ENCODE measurements around the gene COL16A1.

Gene COL16A1

GRCh38 chr1:31663622-31664452 lies 40.0 kb downstream of the COL16A1 start:
- DNase-seq, result peak; percentile 85

GRCh38 chr1:31662463-31662862 lies 41.4 kb downstream of the COL16A1 start:
- no peak for DNase-seq

DNA sequence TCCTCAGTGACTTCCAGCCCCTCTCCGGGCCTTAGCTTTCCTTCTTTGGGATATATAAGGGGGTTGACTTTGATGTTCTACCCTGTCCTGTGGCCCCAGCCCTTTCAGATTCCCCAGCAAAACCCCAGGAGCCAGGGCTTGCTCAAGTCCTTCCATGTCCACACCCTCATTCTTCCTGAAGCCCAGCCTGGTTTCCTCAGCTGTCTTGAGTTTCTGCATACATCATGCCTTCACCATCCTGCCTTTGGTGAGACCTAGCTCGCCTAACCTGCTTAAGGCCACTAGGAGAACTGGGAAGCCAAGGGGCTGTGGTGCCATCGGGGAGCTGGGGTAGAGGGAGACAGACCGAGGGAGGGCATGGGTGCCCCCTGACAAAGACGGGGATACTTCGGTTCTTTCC lies 42.0 kb downstream of the COL16A1 start:
- DNase-seq, result no peak

DNA sequence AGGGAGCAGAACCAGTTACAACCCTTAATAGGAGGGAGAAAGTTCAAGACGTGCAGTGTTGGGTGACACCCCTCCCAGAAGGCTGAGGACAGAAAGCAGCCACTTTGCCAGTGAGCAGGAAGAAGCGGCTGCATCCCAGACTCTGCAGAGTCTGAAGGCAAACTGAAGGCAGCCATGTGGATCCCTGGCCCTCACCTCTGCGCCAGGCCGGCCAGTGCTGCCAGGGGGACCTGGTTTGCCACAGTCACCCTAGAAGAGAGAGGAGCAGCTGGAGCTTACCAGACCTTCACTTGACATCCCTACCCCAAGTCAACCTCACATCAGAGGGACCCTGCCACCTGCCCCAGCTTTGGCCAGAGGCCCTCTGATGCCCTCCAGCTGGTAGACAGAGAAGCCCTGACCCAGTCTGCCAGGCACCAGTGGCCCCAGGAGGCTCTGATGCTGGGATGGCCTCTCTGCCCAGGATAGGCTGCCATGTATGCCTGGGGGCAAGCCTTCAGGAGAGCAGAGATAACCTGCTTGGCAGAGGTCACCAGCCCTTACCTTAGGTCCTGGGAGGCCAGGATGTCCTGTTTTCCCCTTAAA lies 42.9 kb downstream of the COL16A1 start:
- no peak for DNase-seq

- no peak for DNase-seq
These were observed 43.9 kb downstream of the COL16A1 start for GRCh38 chr1:31659889-31660288.

DNA sequence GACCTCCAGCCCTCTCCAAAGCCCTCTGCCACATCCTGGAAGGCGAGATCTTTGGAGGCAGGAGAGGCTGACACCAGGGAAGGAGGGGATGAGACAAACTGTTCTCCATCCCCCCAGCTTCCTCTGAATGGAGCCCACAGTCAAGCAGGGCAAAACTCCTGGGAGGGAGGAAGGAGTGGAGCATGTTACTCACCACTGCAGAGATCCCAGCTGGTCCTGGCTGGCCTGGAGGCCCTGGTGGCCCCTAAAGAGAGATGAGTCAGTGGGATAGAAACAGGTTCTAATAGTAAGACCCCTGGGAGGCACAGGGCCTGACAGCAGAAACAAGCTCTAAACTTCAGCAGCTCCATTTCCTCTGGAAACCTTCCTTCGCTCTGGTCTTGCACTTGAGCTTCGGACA lies 45.1 kb downstream of the COL16A1 start:
- DNase-seq, result no peak

GRCh38 chr1:31657972-31658510 lies 45.8 kb downstream of the COL16A1 start:
- no peak for DNase-seq

GRCh38 chr1:31657020-31657804 lies 46.6 kb downstream of the COL16A1 start:
- no peak for DNase-seq

DNA sequence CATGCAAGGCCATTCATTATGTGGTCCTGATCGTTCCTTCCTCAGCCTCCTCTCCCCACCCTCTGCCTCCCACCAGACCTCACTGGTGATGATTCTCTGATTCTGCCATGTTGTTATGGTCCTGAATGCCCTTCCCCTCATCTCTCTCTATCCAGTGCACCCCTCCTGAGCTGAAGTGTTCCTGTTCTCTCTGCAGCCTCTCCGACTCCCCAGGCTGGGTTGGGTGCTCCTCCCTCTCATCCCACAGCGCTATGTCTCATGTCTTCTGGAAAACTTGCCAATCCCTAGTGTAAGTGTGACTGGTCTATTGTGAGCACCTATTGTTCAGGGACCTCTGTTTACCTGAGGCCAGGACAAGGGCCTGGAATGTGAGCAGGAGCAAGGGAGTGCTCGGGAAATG lies 48.1 kb downstream of the COL16A1 start:
- no peak for DNase-seq

DNA sequence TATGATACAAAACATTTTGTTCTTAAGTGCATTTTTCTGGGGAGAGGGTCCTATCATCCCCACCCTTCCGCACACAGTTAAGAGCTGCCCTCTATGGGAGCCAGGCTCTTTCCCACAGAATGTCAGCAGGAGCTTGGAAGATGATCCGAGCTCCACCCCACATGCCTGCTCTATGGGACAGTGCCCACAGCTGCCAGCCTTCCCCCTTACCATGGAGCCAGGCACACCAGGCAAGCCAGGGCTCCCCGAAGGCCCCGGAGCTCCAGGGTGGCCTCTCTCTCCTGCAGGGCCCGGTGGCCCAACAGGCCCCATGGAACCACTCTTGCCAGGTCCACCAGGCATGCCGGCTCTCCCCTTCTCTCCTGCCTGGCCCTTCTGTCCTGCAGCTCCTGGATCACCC lies 48.7 kb downstream of the COL16A1 start:
- no peak for DNase-seq

- DNase-seq, result no peak
These were observed 49.4 kb downstream of the COL16A1 start for GRCh38 chr1:31654474-31654776.

GRCh38 chr1:31653717-31654473 lies 49.9 kb downstream of the COL16A1 start:
- no peak for DNase-seq

- DNase-seq, result no peak
These were observed 50.8 kb downstream of the COL16A1 start for GRCh38 chr1:31652891-31653499.

GRCh38 chr1:31651766-31652165 lies 52.1 kb downstream of the COL16A1 start:
- DNase-seq, result no peak

- DNase-seq, result no peak
These were observed 52.8 kb downstream of the COL16A1 start for GRCh38 chr1:31651089-31651420.

- DNase-seq, result no peak
These were observed 53.4 kb downstream of the COL16A1 start for GRCh38 chr1:31650161-31651088.

- no peak for DNase-seq
These were observed 55.0 kb downstream of the COL16A1 start for GRCh38 chr1:31648641-31649357.

DNA sequence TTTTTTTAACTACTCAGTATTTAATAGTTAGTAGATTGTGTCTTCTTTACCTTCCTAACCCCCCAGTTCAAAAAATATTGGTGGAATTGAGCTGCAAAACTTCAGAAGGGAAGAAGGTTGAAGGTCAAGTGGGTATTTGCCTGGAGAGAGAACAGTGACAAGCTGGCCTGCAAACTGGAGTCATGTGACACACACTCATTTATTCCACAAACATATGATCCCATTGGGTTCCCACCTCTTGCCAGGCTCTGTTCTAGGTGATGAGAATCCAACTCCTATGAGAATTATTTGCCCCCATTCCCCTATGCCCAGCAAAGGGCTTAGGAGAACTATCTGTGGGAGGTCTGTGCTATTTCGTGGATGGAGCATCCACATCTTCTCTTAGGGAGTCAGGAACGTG lies 55.6 kb downstream of the COL16A1 start:
- DNase-seq, result no peak

- DNase-seq, result no peak
These were observed 56.7 kb downstream of the COL16A1 start for GRCh38 chr1:31647106-31647505.

- DNase-seq, result no peak
These were observed 57.4 kb downstream of the COL16A1 start for GRCh38 chr1:31646259-31646960.
